Measurements from ENCODE around the gene ELK4. TPM values are rescaled to one million over a fixed set of nuclear protein-coding genes. Genes with fewer than 3 reads are reported as not detected.

ELK4 gene
- total and polyA plus RNA-seq, 2 experiments from 2014 or later = 5.1 to 16.4 TPM

DNA sequence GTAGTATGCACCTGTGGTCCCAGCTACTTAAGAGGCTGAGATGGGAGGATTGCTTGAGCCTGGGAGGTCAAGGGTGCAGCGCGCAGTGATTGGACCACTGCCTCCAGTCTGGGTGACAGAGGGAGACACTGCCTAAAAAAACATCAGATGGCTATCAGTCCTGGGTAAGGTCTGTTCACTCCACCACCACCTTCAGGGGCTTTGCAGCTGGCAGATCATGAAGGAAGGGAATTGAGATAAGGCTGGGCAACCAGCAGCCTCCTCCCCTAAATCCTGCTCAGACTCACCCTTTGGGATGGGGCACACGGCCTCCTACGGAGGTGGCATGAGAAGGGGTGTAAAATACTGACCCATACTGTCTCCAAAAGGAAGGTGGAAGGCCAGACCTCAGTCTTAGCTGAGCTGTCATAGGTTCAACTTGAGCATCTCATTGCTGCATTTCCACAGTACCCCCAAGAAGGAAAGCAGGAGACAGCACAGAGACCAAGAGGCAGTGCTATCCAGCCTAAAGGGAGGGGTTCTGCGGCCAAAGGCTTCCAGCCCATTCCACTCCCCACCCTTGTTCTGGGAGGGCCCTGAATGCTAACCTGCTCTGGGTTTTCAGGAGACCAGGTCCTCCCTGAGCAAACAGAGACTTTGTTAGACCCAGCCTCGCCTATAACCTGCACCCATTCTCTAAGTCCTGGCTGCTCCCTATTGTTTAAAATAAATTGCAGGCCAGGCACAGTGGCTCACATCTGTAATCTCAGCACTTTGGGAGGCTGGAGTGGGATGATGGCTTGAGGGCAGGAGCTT is 34.8 kb upstream of the ELK4 start:
- no peaks in the 10 kb centered on the region for H3K4me1 ChIP-seq (ENCODE audit: insufficient read depth)
- DNase-seq = no peak
- H3K4me3 ChIP-seq = no peak overlapping the region
- H3K27me3 ChIP-seq (replicated peaks; ENCODE audit: insufficient read depth) = no peaks in the 10 kb centered on the region
- 78 to 85% methylated on average over 6 of the region's 6 CpGs for WGBS, 2 experiments (ENCODE audit: low coverage in 1 of 2, low lambda C conversion rate in 2 of 2, missing lambda C conversion rate in 2 of 2)
- no peaks in the 10 kb centered on the region for H3K36me3 ChIP-seq (ENCODE audit: low read depth)
- TF ChIP-seq EZH2phosphoT487 (IDR thresholded peaks at IDR 0.05; ENCODE audit: insufficient read depth, low read depth) = no peak
- TF ChIP-seq EZH2 (IDR thresholded peaks at IDR 0.05; ENCODE audit: insufficient read depth, poor library complexity, severe bottlenecking) = no peak
- no peak overlapping the region for H3K4me2 ChIP-seq (ENCODE audit: unreplicated experiment)
- H3F3A ChIP-seq (ENCODE audit: insufficient read depth) = no peaks in the 10 kb centered on the region
- no peaks in the 10 kb centered on the region for H3K9me3 ChIP-seq (ENCODE audit: low read depth)
- in situ Hi-C loops (cut with MboI) = no loop called here
- no peaks in the 10 kb centered on the region for H3K79me2 ChIP-seq (ENCODE audit: insufficient read depth)
- H3K9me2 ChIP-seq (ENCODE audit: insufficient read depth) = no peaks in the 10 kb centered on the region
- no peak overlapping the region for H3K27ac ChIP-seq
- no peak overlapping the region for H3K9ac ChIP-seq
- H4K20me1 ChIP-seq (ENCODE audit: insufficient read depth) = no peaks in the 10 kb centered on the region
- H2AFZ ChIP-seq = no peak overlapping the region

GRCh38 chr1:205665201-205666045 is 33.6 kb upstream of the ELK4 start:
- no peak for DNase-seq
- in situ Hi-C loops (cut with MboI) = no loop called here
- Histone ChIP-seq H2AFZ (no peak overlapping the region), H3K36me3 (ENCODE audit: low read depth) (no peaks in the 10 kb centered on the region), H3K4me3 (no peak overlapping the region), H3F3A (ENCODE audit: insufficient read depth) (no peaks in the 10 kb centered on the region), H3K9me3 (ENCODE audit: low read depth) (no peaks in the 10 kb centered on the region), H3K27me3 (replicated peaks; ENCODE audit: insufficient read depth) (no peaks in the 10 kb centered on the region), H3K9me2 (ENCODE audit: insufficient read depth) (no peaks in the 10 kb centered on the region), H4K20me1 (ENCODE audit: insufficient read depth) (no peaks in the 10 kb centered on the region), H3K79me2 (ENCODE audit: insufficient read depth) (no peaks in the 10 kb centered on the region), H3K9ac (no peak overlapping the region), H3K4me1 (ENCODE audit: insufficient read depth) (no peaks in the 10 kb centered on the region), H3K27ac (no peak overlapping the region), H3K4me2 (ENCODE audit: unreplicated experiment) (no peak overlapping the region)
- no peak for TF ChIP-seq EZH2 (IDR thresholded peaks at IDR 0.05; ENCODE audit: insufficient read depth, poor library complexity, severe bottlenecking)
- TF ChIP-seq EZH2phosphoT487 (IDR thresholded peaks at IDR 0.05; ENCODE audit: insufficient read depth, low read depth) = no peak
- WGBS, 2 experiments (ENCODE audit: low coverage in 1 of 2, low lambda C conversion rate in 2 of 2, missing lambda C conversion rate in 2 of 2) = 71 to 74% methylated on average over 9 of the region's 9 CpGs

- H2AFZ ChIP-seq = no peak overlapping the region
- 76 to 79% methylated on average over 19 of the region's 19 CpGs for WGBS, 2 experiments (ENCODE audit: low coverage in 1 of 2, low lambda C conversion rate in 2 of 2, missing lambda C conversion rate in 2 of 2)
- H3K4me3 ChIP-seq = no peak overlapping the region
- DNase-seq = no peak
- H3K9me3 ChIP-seq (ENCODE audit: low read depth) = no peaks in the 10 kb centered on the region
- H3K79me2 ChIP-seq (ENCODE audit: insufficient read depth) = no peaks in the 10 kb centered on the region
- H3K4me2 ChIP-seq (ENCODE audit: unreplicated experiment) = no peak overlapping the region
- no peak overlapping the region for H3K9ac ChIP-seq
- no peaks in the 10 kb centered on the region for H3K27me3 ChIP-seq (replicated peaks; ENCODE audit: insufficient read depth)
- no peaks in the 10 kb centered on the region for H3K9me2 ChIP-seq (ENCODE audit: insufficient read depth)
- H3F3A ChIP-seq (ENCODE audit: insufficient read depth) = no peaks in the 10 kb centered on the region
- TF ChIP-seq EZH2 (IDR thresholded peaks at IDR 0.05; ENCODE audit: insufficient read depth, poor library complexity, severe bottlenecking) (no peak), EZH2phosphoT487 (IDR thresholded peaks at IDR 0.05; ENCODE audit: insufficient read depth, low read depth) (no peak)
- no peaks in the 10 kb centered on the region for H3K36me3 ChIP-seq (ENCODE audit: low read depth)
- H3K27ac ChIP-seq = no peak overlapping the region
- H4K20me1 ChIP-seq (ENCODE audit: insufficient read depth) = no peaks in the 10 kb centered on the region
- in situ Hi-C loops (cut with MboI) = no loop called here
- no peaks in the 10 kb centered on the region for H3K4me1 ChIP-seq (ENCODE audit: insufficient read depth)
Observed at GRCh38 chr1:205664399-205665017, 32.7 kb upstream of the ELK4 start.

- 91 to 96% methylated on average over 17 to 18 of the region's 18 CpGs for WGBS, 2 experiments (ENCODE audit: low coverage in 1 of 2, low lambda C conversion rate in 2 of 2, missing lambda C conversion rate in 2 of 2)
- no peak for DNase-seq
- H4K20me1 ChIP-seq (ENCODE audit: insufficient read depth) = no peaks in the 10 kb centered on the region
- H3K27ac ChIP-seq = no peak overlapping the region
- H3F3A ChIP-seq (ENCODE audit: insufficient read depth) = no peaks in the 10 kb centered on the region
- H3K4me3 ChIP-seq = no peak overlapping the region
- H3K36me3 ChIP-seq (ENCODE audit: low read depth) = no peaks in the 10 kb centered on the region
- no peak overlapping the region for H3K9ac ChIP-seq
- H3K4me1 ChIP-seq (ENCODE audit: insufficient read depth) = no peaks in the 10 kb centered on the region
- no peaks in the 10 kb centered on the region for H3K79me2 ChIP-seq (ENCODE audit: insufficient read depth)
- H3K27me3 ChIP-seq (replicated peaks; ENCODE audit: insufficient read depth) = no peaks in the 10 kb centered on the region
- H3K9me3 ChIP-seq (ENCODE audit: low read depth) = no peaks in the 10 kb centered on the region
- in situ Hi-C loops (cut with MboI) = no loop called here
- H3K4me2 ChIP-seq (ENCODE audit: unreplicated experiment) = no peak overlapping the region
- TF ChIP-seq EZH2phosphoT487 (IDR thresholded peaks at IDR 0.05; ENCODE audit: insufficient read depth, low read depth) = no peak
- no peak overlapping the region for H2AFZ ChIP-seq
- no peaks in the 10 kb centered on the region for H3K9me2 ChIP-seq (ENCODE audit: insufficient read depth)
Observed at GRCh38 chr1:205663286-205663936, 31.6 kb upstream of the ELK4 start.
